ENCODE data around the gene SH3BP1. TPM values are rescaled to one million over a fixed set of nuclear protein-coding genes. Genes with fewer than 3 reads are reported as not detected.
A peak's percentile ranks its signal among the peaks of the same experiment; 100 is the strongest.

SH3BP1 gene
- total and polyA plus RNA-seq, 2 of the 13 experiments (the other 11 are each of a cell fraction or from before 2014, with no cell fraction given), result 8.4 to 18.5 TPM

DNA sequence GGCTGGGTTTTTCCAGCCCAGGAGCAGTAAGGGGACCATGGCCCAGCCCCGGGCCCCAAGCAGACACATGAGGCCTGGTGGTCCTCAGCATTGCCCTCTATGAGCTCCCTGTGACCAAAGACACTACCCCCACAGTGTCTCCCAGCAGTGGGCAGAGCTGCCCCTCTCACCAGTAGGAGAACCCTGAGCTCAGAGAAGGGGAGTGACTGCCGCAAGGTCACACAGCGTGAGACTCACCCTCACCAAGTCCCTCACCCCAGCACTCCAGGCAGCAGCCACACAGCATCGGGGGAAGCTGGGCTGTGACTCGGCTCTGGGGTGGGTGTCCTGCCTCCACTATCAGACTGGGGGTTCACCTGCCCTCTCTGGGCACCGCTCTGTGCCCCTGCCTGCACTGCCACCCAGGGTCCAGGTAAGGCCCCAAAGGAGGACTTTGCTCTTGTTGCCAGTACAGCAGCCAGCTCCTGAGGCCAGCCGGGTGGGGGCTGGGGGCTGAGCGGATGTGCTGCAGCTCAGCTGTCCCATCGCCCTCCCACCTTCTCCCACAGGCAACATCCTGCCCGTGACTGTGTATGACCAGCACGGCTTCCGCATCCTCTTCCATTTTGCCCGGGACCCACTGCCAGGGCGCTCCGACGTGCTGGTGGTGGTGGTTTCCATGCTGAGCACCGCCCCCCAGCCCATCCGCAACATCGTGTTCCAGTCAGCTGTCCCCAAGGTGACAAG lies 7.9 kb upstream of the SH3BP1 start (continued):
- TF ChIP-seq ZSCAN22 (CRISPR knock-in tag; IDR thresholded peaks at IDR 0.05), result peak; percentile 95
- no peak for TF ChIP-seq ZNF713 (CRISPR knock-in tag; IDR thresholded peaks at IDR 0.05)
- TF ChIP-seq GTF2F1 (IDR thresholded peaks at IDR 0.05; ENCODE audit: low read length), result no peak
- TF ChIP-seq, protein P1, sequence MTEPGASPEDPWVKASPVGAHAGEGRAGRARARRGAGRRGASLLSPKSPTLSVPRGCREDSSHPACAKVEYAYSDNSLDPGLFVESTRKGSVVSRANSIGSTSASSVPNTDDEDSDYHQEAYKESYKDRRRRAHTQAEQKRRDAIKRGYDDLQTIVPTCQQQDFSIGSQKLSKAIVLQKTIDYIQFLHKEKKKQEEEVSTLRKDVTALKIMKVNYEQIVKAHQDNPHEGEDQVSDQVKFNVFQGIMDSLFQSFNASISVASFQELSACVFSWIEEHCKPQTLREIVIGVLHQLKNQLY (CRISPR knock-in tag; IDR thresholded peaks at IDR 0.05), result peak; percentile 12; the same call in 1 of the 2 replicates
- TF ChIP-seq, protein P2, sequence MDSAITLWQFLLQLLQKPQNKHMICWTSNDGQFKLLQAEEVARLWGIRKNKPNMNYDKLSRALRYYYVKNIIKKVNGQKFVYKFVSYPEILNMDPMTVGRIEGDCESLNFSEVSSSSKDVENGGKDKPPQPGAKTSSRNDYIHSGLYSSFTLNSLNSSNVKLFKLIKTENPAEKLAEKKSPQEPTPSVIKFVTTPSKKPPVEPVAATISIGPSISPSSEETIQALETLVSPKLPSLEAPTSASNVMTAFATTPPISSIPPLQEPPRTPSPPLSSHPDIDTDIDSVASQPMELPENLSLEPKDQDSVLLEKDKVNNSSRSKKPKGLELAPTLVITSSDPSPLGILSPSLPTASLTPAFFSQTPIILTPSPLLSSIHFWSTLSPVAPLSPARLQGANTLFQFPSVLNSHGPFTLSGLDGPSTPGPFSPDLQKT (CRISPR knock-in tag; IDR thresholded peaks at IDR 0.05; ENCODE audit: borderline replicate concordance), result no peak
- peak; percentile 77 for TF ChIP-seq ZSCAN25 (CRISPR knock-in tag; IDR thresholded peaks at IDR 0.05)
- TF ChIP-seq ZNF263 (CRISPR knock-in tag; IDR thresholded peaks at IDR 0.05), result 0 out of 2 replicates have a peak, but pooled peaks have one; percentile 6
- TF ChIP-seq HNRNPLL (IDR thresholded peaks at IDR 0.05; ENCODE audit: low read depth, low read length, poor library complexity, severe bottlenecking), result peak; percentile 34
- peak; percentile 81; the same call in 1 of the 2 replicates for TF ChIP-seq ZNF567 (CRISPR knock-in tag; IDR thresholded peaks at IDR 0.05; ENCODE audit: borderline replicate concordance)
- TF ChIP-seq ZNF772 (CRISPR knock-in tag; IDR thresholded peaks at IDR 0.05), result peak; percentile 31; the same call in 1 of the 2 replicates
- no peak for TF ChIP-seq KAT7 (CRISPR knock-in tag; IDR thresholded peaks at IDR 0.05; ENCODE audit: borderline replicate concordance)
- peak; percentile 80 for TF ChIP-seq ZNF883 (CRISPR knock-in tag; IDR thresholded peaks at IDR 0.05; ENCODE audit: not compliant biosample characterization)
- TF ChIP-seq ZMYM3 (CRISPR knock-in tag; IDR thresholded peaks at IDR 0.05), result peak; percentile 99
- peak; percentile 86 for TF ChIP-seq HDAC1 (CRISPR knock-in tag; IDR thresholded peaks at IDR 0.05)
- TF ChIP-seq RBFOX2 (IDR thresholded peaks at IDR 0.05; ENCODE audit: low read depth, low read length), result peak; percentile 79
- TF ChIP-seq SP4 (CRISPR knock-in tag; IDR thresholded peaks at IDR 0.05), result peak; percentile 47; the same call in 1 of the 2 replicates
- peak; percentile 66; the same call in 1 of the 2 replicates for TF ChIP-seq ZNF280D (CRISPR knock-in tag; IDR thresholded peaks at IDR 0.05)
- TF ChIP-seq, protein P3, sequence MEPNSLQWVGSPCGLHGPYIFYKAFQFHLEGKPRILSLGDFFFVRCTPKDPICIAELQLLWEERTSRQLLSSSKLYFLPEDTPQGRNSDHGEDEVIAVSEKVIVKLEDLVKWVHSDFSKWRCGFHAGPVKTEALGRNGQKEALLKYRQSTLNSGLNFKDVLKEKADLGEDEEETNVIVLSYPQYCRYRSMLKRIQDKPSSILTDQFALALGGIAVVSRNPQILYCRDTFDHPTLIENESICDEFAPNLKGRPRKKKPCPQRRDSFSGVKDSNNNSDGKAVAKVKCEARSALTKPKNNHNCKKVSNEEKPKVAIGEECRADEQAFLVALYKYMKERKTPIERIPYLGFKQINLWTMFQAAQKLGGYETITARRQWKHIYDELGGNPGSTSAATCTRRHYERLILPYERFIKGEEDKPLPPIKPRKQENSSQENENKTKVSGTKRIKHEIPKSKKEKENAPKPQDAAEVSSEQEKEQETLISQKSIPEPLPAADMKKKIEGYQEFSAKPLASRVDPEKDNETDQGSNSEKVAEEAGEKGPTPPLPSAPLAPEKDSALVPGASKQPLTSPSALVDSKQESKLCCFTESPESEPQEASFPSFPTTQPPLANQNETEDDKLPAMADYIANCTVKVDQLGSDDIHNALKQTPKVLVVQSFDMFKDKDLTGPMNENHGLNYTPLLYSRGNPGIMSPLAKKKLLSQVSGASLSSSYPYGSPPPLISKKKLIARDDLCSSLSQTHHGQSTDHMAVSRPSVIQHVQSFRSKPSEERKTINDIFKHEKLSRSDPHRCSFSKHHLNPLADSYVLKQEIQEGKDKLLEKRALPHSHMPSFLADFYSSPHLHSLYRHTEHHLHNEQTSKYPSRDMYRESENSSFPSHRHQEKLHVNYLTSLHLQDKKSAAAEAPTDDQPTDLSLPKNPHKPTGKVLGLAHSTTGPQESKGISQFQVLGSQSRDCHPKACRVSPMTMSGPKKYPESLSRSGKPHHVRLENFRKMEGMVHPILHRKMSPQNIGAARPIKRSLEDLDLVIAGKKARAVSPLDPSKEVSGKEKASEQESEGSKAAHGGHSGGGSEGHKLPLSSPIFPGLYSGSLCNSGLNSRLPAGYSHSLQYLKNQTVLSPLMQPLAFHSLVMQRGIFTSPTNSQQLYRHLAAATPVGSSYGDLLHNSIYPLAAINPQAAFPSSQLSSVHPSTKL (CRISPR knock-in tag; IDR thresholded peaks at IDR 0.05), result peak; percentile 54
- no peak for TF ChIP-seq ZNF589 (CRISPR knock-in tag; conservative IDR thresholded peaks at IDR 0.05)
- peak; percentile 71; the same call in 1 of the 2 replicates for TF ChIP-seq ZNF670 (CRISPR knock-in tag; IDR thresholded peaks at IDR 0.05; ENCODE audit: borderline replicate concordance)
- no peak for TF ChIP-seq SMARCC2 (IDR thresholded peaks at IDR 0.05)

Data from HepG2 (cell line).